ENCODE data around the gene GABRE. TPM values are rescaled to one million over a fixed set of nuclear protein-coding genes. Genes with fewer than 3 reads are reported as not detected.

Gene GABRE
- polyA plus RNA-seq, 3 donors: not detected

DNA sequence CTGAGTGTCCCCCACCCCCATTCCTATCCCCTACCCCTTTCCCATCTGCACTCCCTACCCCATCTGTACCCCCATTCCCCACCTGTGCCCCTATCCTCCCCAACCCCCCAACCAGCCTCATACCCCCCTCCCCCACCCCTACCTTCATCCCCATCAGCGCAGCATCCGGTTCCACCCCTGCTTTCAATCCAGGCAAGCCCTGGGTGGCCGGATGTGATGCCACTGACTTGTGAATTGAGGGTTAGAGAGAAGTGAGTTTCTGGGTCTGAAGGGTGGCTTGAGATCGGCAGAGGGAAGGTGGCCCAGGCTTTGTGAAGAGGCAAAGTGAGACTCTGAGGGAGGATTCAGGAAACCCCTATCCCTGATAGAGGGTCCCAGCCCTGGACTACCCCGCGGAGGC lies 53.9 kb downstream of the GABRE start:
- Histone ChIP-seq H3K4me2 (replicated peaks; ENCODE audit: extremely low read depth, low read length, poor library complexity, severe bottlenecking) (no peak overlapping the region), H3K27ac (ENCODE audit: low read depth in 1 of 2, low read length in 2 of 2) (no peak overlapping the region), H3K4me1 (ENCODE audit: control insufficient read depth in 1 of 2, insufficient read depth in 2 of 2, low read length in 2 of 2) (no peaks in the 10 kb centered on the region), H2AFZ (ENCODE audit: insufficient read depth, low read depth, low read length, poor library complexity, severe bottlenecking) (no peak overlapping the region), H3K27me3 (ENCODE audit: control insufficient read depth in 2 of 2, insufficient read depth in 2 of 2, low read length in 2 of 2) (no peaks in the 10 kb centered on the region), H3K9ac (ENCODE audit: insufficient read depth, low read length, poor library complexity, severe bottlenecking) (no peak overlapping the region), H3K36me3 (replicated peaks in 1 of 2; ENCODE audit: control insufficient read depth in 1 of 2, insufficient read depth in 2 of 2, low read length in 2 of 2) (no peaks in the 10 kb centered on the region), H3K4me3 (replicated peaks in 1 of 3; ENCODE audit: low read depth in 2 of 3, low read length in 3 of 3) (no peak overlapping the region), H4K20me1 (ENCODE audit: insufficient read depth, low read length) (no peaks in the 10 kb centered on the region), H3K79me2 (ENCODE audit: insufficient read depth, low read length) (no peaks in the 10 kb centered on the region), H3K9me3 (replicated peaks in 1 of 2; ENCODE audit: control insufficient read depth in 1 of 2, insufficient read depth in 1 of 2, low read length in 2 of 2) (peaks cover 11 to 28% of the 10 kb centered on the region in 2 donors)
- TF ChIP-seq CTCF (IDR thresholded peaks at IDR 0.05): no peak
- WGBS (ENCODE audit: insufficient coverage): no CpG with 5 or more reads among the region's 6 CpGs
- Mint-ChIP-seq H3K4me1 (no peaks in the 10 kb centered on the region), H3K27ac (no peak overlapping the region), H3K36me3 (no peaks in the 10 kb centered on the region), H3K9me3 (peaks cover 2 to 37% (median 13%) of the 10 kb centered on the region in 7 donors), H3K4me3 (no peak overlapping the region), H3K27me3 (ENCODE audit: low read depth in 3 of 3) (no peaks in the 10 kb centered on the region)
- intact Hi-C loops (cut with micrococcal nuclease): no loop called here
- DNase-seq: no peak

GRCh38 chrX:151920101-151920500 lies 54.4 kb downstream of the GABRE start:
- Histone ChIP-seq H2AFZ (ENCODE audit: insufficient read depth, low read depth, low read length, poor library complexity, severe bottlenecking) (no peak overlapping the region), H4K20me1 (ENCODE audit: insufficient read depth, low read length) (no peaks in the 10 kb centered on the region), H3K36me3 (replicated peaks in 1 of 2; ENCODE audit: control insufficient read depth in 1 of 2, insufficient read depth in 2 of 2, low read length in 2 of 2) (no peaks in the 10 kb centered on the region), H3K4me3 (replicated peaks in 1 of 3; ENCODE audit: low read depth in 2 of 3, low read length in 3 of 3) (no peak overlapping the region), H3K4me1 (ENCODE audit: control insufficient read depth in 1 of 2, insufficient read depth in 2 of 2, low read length in 2 of 2) (no peaks in the 10 kb centered on the region), H3K4me2 (replicated peaks; ENCODE audit: extremely low read depth, low read length, poor library complexity, severe bottlenecking) (no peak overlapping the region), H3K9ac (ENCODE audit: insufficient read depth, low read length, poor library complexity, severe bottlenecking) (no peak overlapping the region), H3K27me3 (ENCODE audit: control insufficient read depth in 2 of 2, insufficient read depth in 2 of 2, low read length in 2 of 2) (no peaks in the 10 kb centered on the region), H3K79me2 (ENCODE audit: insufficient read depth, low read length) (no peaks in the 10 kb centered on the region), H3K27ac (ENCODE audit: low read depth in 1 of 2, low read length in 2 of 2) (no peak overlapping the region), H3K9me3 (replicated peaks in 1 of 2; ENCODE audit: control insufficient read depth in 1 of 2, insufficient read depth in 1 of 2, low read length in 2 of 2) (peaks cover 11 to 28% of the 10 kb centered on the region in 2 donors)
- Mint-ChIP-seq H3K4me3 (no peak overlapping the region), H3K36me3 (no peaks in the 10 kb centered on the region), H3K4me1 (no peaks in the 10 kb centered on the region), H3K27ac (no peak overlapping the region), H3K27me3 (ENCODE audit: low read depth in 3 of 3) (no peaks in the 10 kb centered on the region), H3K9me3 (peaks cover 2 to 37% (median 13%) of the 10 kb centered on the region in 7 donors)
- no peak for TF ChIP-seq CTCF (IDR thresholded peaks at IDR 0.05)
- DNase-seq: no peak
- no CpG with 5 or more reads among the region's 12 CpGs for WGBS (ENCODE audit: insufficient coverage)
- intact Hi-C loops (cut with micrococcal nuclease): no loop called here

All from CD14-positive monocyte (primary cell).